SK-N-SH (cell line): Measurements from ENCODE around the gene STX1B. TPM values are rescaled to one million over a fixed set of nuclear protein-coding genes. Genes with fewer than 3 reads are reported as not detected.

Experiments used
- CTCF ChIA-PET: fragments of 300-600, 350-600 bp; formaldehyde crosslinking; extraction: SDS; loops from one replicate; lab custom pipeline; 2021; lab: Yijun Ruan, JAX
- POLR2A ChIA-PET: fragments of 350-600 bp; sonication (Branson Sonifier 250); formaldehyde crosslinking; extraction: SDS; loops from one replicate; lab custom pipeline; 2020; ENCODE audit warnings: antibody characterized with exemption, inconsistent platforms; lab: Yijun Ruan, JAX
- DNase-seq: peaks from one replicate; pipeline ENCODE4 v3.0.0; 2012
- H2AFZ ChIP-seq: fragments of 200-600 bp; sonication (generic); 2 replicates; pipeline ENCODE4 v1.8.1; 2016; ENCODE audit warnings: antibody characterized with exemption, mild to moderate bottlenecking, low read depth
- H3F3A ChIP-seq: fragments of 200-600 bp; sonication (generic); replicated peaks from 2 replicates; pipeline ENCODE3; 2016; ENCODE audit warnings: antibody characterized with exemption, mild to moderate bottlenecking; ENCODE audit not compliant: insufficient read depth
- H3K27ac ChIP-seq, 2 experiments: fragments of 200-500 bp in 1 of 2; fragments of 200-600 bp in 1 of 2; sonication (Bioruptor generic) in 1 of 2; sonication (generic), shearing (Covaris generic) in 1 of 2; 2 replicates each; pipeline versions ENCODE4 v1.5.1 to v1.6.1; 2014 to 2016; ENCODE audit warnings: low read depth in 2 of 2, inconsistent platforms in 1 of 2, low read length in 1 of 2, mild to moderate bottlenecking in 1 of 2, mixed read lengths in 1 of 2
- H3K27me3 ChIP-seq: fragments of 200-600 bp; sonication (generic), shearing (Covaris generic); 2 replicates; pipeline ENCODE4 v1.6.1; 2016; ENCODE audit warnings: mixed run types; ENCODE audit not compliant: insufficient read depth
- H3K36me3 ChIP-seq, 2 experiments: fragments of 200-500 bp in 1 of 2; fragments of 200-600 bp in 1 of 2; sonication (Bioruptor generic) in 1 of 2; sonication (generic) in 1 of 2; replicated peaks in 1 of 2; 2 replicates each; pipeline versions ENCODE3 to v1.5.1; 2014 to 2016; ENCODE audit warnings: low read length in 1 of 2, mild to moderate bottlenecking in 1 of 2; ENCODE audit not compliant: insufficient read depth in 2 of 2, control insufficient read depth in 1 of 2
- H3K4me1 ChIP-seq, 2 experiments: fragments of 200-500 bp in 1 of 2; fragments of 200-600 bp in 1 of 2; sonication (Bioruptor generic) in 1 of 2; sonication (generic), shearing (Covaris generic) in 1 of 2; 2 replicates each; pipeline versions ENCODE4 v1.5.1 to v1.6.1; 2014 to 2016; ENCODE audit warnings: low read depth in 1 of 2, low read length in 1 of 2, mixed run types in 1 of 2; ENCODE audit not compliant: insufficient read depth in 2 of 2, control insufficient read depth in 1 of 2
- H3K4me2 ChIP-seq: fragments of 200-600 bp; sonication (generic), shearing (Covaris generic); 2 replicates; pipeline ENCODE4 v1.6.1; 2017; ENCODE audit warnings: mixed run types
- H3K4me3 ChIP-seq, 2 experiments: fragments of 200-500 bp in 1 of 2; fragments of 200-600 bp in 1 of 2; sonication (Bioruptor generic) in 1 of 2; sonication (generic), shearing (Covaris generic) in 1 of 2; 2 replicates each; pipeline versions ENCODE4 v1.5.1 to v1.8.1; 2014 to 2016; ENCODE audit warnings: low read depth in 2 of 2, inconsistent platforms in 1 of 2, low read length in 1 of 2, mild to moderate bottlenecking in 1 of 2, mixed read lengths in 1 of 2, moderate library complexity in 1 of 2
- H3K79me2 ChIP-seq: fragments of 200-600 bp; sonication (generic); 2 replicates; pipeline ENCODE4 v1.8.1; 2017; ENCODE audit warnings: mild to moderate bottlenecking; ENCODE audit not compliant: insufficient read depth
- H3K9ac ChIP-seq: fragments of 200-600 bp; sonication (generic); 2 replicates; pipeline ENCODE4 v1.6.1; 2017; ENCODE audit warnings: mixed run types
- H3K9me2 ChIP-seq: fragments of 200-600 bp; sonication (generic); 2 replicates; pipeline ENCODE4 v1.6.1; 2017; ENCODE audit warnings: mixed run types
- H3K9me3 ChIP-seq: fragments of 200-600 bp; sonication (generic); 2 replicates; pipeline ENCODE4 v1.6.1; 2017; ENCODE audit warnings: mixed run types, mild to moderate bottlenecking, moderate library complexity
- H4K20me1 ChIP-seq: fragments of 200-600 bp; sonication (generic); 2 replicates; pipeline ENCODE4 v1.6.1; 2017; ENCODE audit warnings: mild to moderate bottlenecking, mixed run types; ENCODE audit not compliant: insufficient read depth
- CHD2 ChIP-seq: fragments of 150-350 bp; IDR thresholded peaks from 2 replicates; pipeline ENCODE4 v1.6.1; 2018; ENCODE audit warnings: low read length; ENCODE audit not compliant: partially characterized antibody
- ELF1 ChIP-seq: IDR thresholded peaks from 2 replicates; pipeline ENCODE4 v1.4.0; 2012
- EZH2phosphoT487 ChIP-seq: fragments of 200-600 bp; sonication (generic); IDR thresholded peaks from 2 replicates; pipeline ENCODE4 v1.6.1; 2017; ENCODE audit warnings: low read depth, mixed run types, mild to moderate bottlenecking, antibody characterized with exemption, moderate library complexity, borderline replicate concordance
- FOSL2 ChIP-seq: IDR thresholded peaks from 2 replicates; pipeline ENCODE4 v1.4.0; 2012; ENCODE audit warnings: low read depth, mild to moderate bottlenecking, moderate library complexity, borderline replicate concordance
- FOXM1 ChIP-seq: IDR thresholded peaks from 2 replicates; pipeline ENCODE4 v1.4.0; 2012; ENCODE audit warnings: low read depth, mild to moderate bottlenecking
- GABPA ChIP-seq: IDR thresholded peaks from 2 replicates; pipeline ENCODE4 v1.4.0; 2012; ENCODE audit warnings: low read depth, mild to moderate bottlenecking
- GATA2 ChIP-seq: sonication (generic); formaldehyde crosslinking; IDR thresholded peaks from 2 replicates; pipeline ENCODE4 v1.5.0; 2020; ENCODE audit warnings: mild to moderate bottlenecking, missing genetic modification reagents
- JUND ChIP-seq: IDR thresholded peaks from 2 replicates; pipeline ENCODE4 v1.4.0; 2012
- MAX ChIP-seq: IDR thresholded peaks from 2 replicates; pipeline ENCODE4 v1.4.0; 2012; ENCODE audit warnings: low read depth
- MEF2A ChIP-seq: IDR thresholded peaks from 2 replicates; pipeline ENCODE4 v1.4.0; 2012; ENCODE audit warnings: low read depth, borderline replicate concordance
- MXI1 ChIP-seq: IDR thresholded peaks from 2 replicates; pipeline ENCODE4 v1.6.1; 2012; ENCODE audit warnings: mild to moderate bottlenecking, low read depth, low read length, improper control_type of control experiment
- NFIC ChIP-seq: IDR thresholded peaks from 2 replicates; pipeline ENCODE4 v1.4.0; 2012; ENCODE audit warnings: borderline replicate concordance
- NRF1 ChIP-seq: IDR thresholded peaks from 2 replicates; pipeline ENCODE4 v1.6.1; 2012; ENCODE audit warnings: low read depth, mild to moderate bottlenecking, low read length
- POLR2AphosphoS5 ChIP-seq: IDR thresholded peaks from 2 replicates; pipeline ENCODE4 v1.6.1; 2012; ENCODE audit warnings: low read depth, low read length
- RCOR1 ChIP-seq: fragments of 150-350 bp; IDR thresholded peaks from 2 replicates; pipeline ENCODE4 v1.6.1; 2017; ENCODE audit warnings: antibody characterized with exemption, low read length
- REST ChIP-seq: IDR thresholded peaks from 2 replicates; pipeline ENCODE4 v1.6.1; 2012; ENCODE audit warnings: mild to moderate bottlenecking, low read depth, low read length, moderate library complexity
- RFX5 ChIP-seq: IDR thresholded peaks from 2 replicates; pipeline ENCODE4 v1.6.1; 2012; ENCODE audit warnings: mild to moderate bottlenecking, improper control_type of control experiment, low read length
- SIN3A ChIP-seq: IDR thresholded peaks from 2 replicates; pipeline ENCODE4 v1.6.1; 2012; ENCODE audit warnings: low read depth, mild to moderate bottlenecking, low read length, moderate library complexity, borderline replicate concordance
- TAF1 ChIP-seq: IDR thresholded peaks from 2 replicates; pipeline ENCODE4 v1.6.1; 2012; ENCODE audit warnings: low read depth, mild to moderate bottlenecking, low read length, moderate library complexity, borderline replicate concordance
- TCF12 ChIP-seq: IDR thresholded peaks from 2 replicates; pipeline ENCODE4 v1.4.0; 2012
- USF2 ChIP-seq: fragments of 150-350 bp; IDR thresholded peaks from 2 replicates; pipeline ENCODE4 v1.6.1; 2017; ENCODE audit warnings: antibody characterized with exemption, low read length, low read depth, borderline replicate concordance
- ZBTB33 ChIP-seq: IDR thresholded peaks from 2 replicates; pipeline ENCODE4 v1.4.0; 2012; ENCODE audit warnings: low read depth, borderline replicate concordance
- WGBS: methylation state at CpG from one replicate; pipeline ENCODE4 v1.1.6; 2017; ENCODE audit warnings: low lambda C conversion rate; 5-methylcytosine and 5-hydroxymethylcytosine counted together
- polyA plus RNA-seq, 3 experiments: library from polyadenylated mRNA; depleted of rRNA; stranded (reverse); fragments of >200 nt; gene quantifications; 2 replicates each; pipeline ENCODE4 v1.2.3, GENCODE V29; 2012

The STX1B gene
- polyA plus RNA-seq, 1 of the 3 experiments (the other 2 are of a cell fraction), result 21.2 TPM

GRCh38 chr16:30995927-30996323 lies 14.5 kb downstream of the STX1B start:
- H3K27me3 ChIP-seq, result no peaks in the 10 kb centered on the region
- H3K9ac ChIP-seq, result no peak overlapping the region
- no peak overlapping the region for H2AFZ ChIP-seq
- ChIA-PET CTCF (interaction anchor here (1.0 kb wide), 1 partner anchor 11 kb away, joined by 4 read pairs; no protein-coding TSS in a partner anchor), POLR2A (no interaction called here)
- H3K79me2 ChIP-seq, result no peaks in the 10 kb centered on the region
- peaks cover 14 to 18% of the 10 kb centered on the region in 2 experiments; a peak in 3 of 4 replicates for H3K4me1 ChIP-seq
- no peak for DNase-seq
- H3K9me2 ChIP-seq, result no peaks in the 10 kb centered on the region
- no peak overlapping the region for H3K4me2 ChIP-seq
- no peak overlapping the region for H3K4me3 ChIP-seq
- peaks cover under 1 to 3% of the 10 kb centered on the region in 2 experiments for H3K36me3 ChIP-seq
- TF ChIP-seq FOSL2 (no peak), ELF1 (no peak), SIN3A (no peak), TAF1 (no peak), NFIC (no peak), RFX5 (no peak), RCOR1 (no peak), CHD2 (no peak), NRF1 (no peak), JUND (no peak), MAX (no peak), GABPA (no peak), TCF12 (no peak), MXI1 (no peak), POLR2AphosphoS5 (no peak), USF2 (no peak), EZH2phosphoT487 (no peak)
- no peaks in the 10 kb centered on the region for H4K20me1 ChIP-seq
- WGBS, result 89% methylated on average over 11 of the region's 11 CpGs
- H3F3A ChIP-seq, result peaks cover 23% of the 10 kb centered on the region
- H3K27ac ChIP-seq, result no peak overlapping the region
- H3K9me3 ChIP-seq, result no peaks in the 10 kb centered on the region

- CTCF ChIA-PET, result interaction anchor here (0.9 to 3.1 kb wide), 3 partner anchors 8 to 40 kb away, joined by 3 to 16 read pairs (median 3); partner anchors contain the start of gene HSD3B7
- no peaks in the 10 kb centered on the region for H3K9me3 ChIP-seq
- peak; percentile 74 for DNase-seq
- no peak overlapping the region for H3K4me2 ChIP-seq
- H3K27ac ChIP-seq, result 0 out of 4 replicates have a peak overlapping the region, but pooled peaks of 1 of the 2 experiments have one; percentile 2
- no peak overlapping the region for H3K4me3 ChIP-seq
- no peaks in the 10 kb centered on the region for H3K27me3 ChIP-seq
- H3K4me1 ChIP-seq, result peaks cover 7 to 14% of the 10 kb centered on the region in 2 experiments; a peak in 3 of 4 replicates
- peaks cover 0 to 3% of the 10 kb centered on the region in 2 experiments for H3K36me3 ChIP-seq
- peaks cover 10% of the 10 kb centered on the region for H3F3A ChIP-seq
- no peaks in the 10 kb centered on the region for H3K79me2 ChIP-seq
- no peaks in the 10 kb centered on the region for H4K20me1 ChIP-seq
- H2AFZ ChIP-seq, result no peak overlapping the region
- POLR2A ChIA-PET, result interaction anchor here (1.3 kb wide), 1 partner anchor 10 kb away, joined by 3 read pairs; no protein-coding TSS in a partner anchor
- WGBS, result 89% methylated on average over 29 of the region's 29 CpGs
- no peak overlapping the region for H3K9ac ChIP-seq
- no peaks in the 10 kb centered on the region for H3K9me2 ChIP-seq
- no peak for TF ChIP-seq FOXM1
- no peak for TF ChIP-seq EZH2phosphoT487
- TF ChIP-seq SIN3A, result no peak
- TF ChIP-seq ZBTB33, result no peak
- no peak for TF ChIP-seq CHD2
- no peak for TF ChIP-seq REST
- no peak for TF ChIP-seq GATA2 (CRISPR knock-in tag)
- no peak for TF ChIP-seq MEF2A
- no peak for TF ChIP-seq NRF1
Measured at GRCh38 chr16:30992931-30993816, 17.3 kb downstream of the STX1B start.
